GM19395 (cell line): ENCODE results near the gene TCF3.
"Not testable (repeated sequence)": the region's sequence is repeated elsewhere in the genome, so short reads cannot be mapped to it uniquely, and the experiment has no call there.

ENCODE experiments used
- ATAC-seq: cut with Tn5 transposase; IDR thresholded peaks from one replicate; pipeline ENCODE4 v1.9.1; 2021; ENCODE audit warnings: mild to moderate bottlenecking, moderate library complexity; ENCODE audit not compliant: unreplicated experiment

Gene TCF3

DNA sequence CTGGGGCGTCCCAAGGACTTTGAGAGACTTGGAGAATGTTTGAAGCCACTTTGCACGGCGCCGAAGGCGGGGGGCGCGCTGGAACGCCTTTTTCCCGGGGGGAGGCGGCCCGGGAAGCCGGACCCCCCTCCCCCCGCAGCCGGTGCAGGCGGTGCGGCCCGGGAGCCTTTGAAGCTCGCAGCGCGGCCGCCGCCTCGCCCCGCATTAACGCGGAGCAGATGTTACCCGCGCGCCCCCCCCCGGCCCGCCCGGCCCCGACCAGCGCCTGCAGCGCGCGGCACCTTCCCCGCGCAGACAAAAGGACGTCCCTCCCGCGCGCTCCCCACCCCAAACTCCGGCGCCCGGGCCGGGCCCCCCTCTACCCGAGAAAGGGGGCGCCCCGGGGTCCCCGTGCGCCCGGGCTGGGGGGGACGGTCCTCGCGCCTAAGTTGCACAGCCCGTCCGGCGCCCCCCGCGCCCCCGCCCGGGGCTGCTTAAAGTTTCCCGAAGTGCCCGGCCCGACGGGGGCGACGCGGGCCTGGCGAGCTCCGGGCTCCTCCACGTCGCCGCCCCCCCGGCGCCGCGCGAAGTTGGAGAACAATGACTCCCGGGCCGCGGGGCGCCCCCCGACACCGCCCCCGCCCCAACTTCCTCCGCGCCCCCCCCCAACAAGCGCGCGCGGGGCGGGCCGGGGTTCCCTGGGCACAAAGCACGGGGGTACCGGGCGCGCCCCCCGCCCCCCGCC, 685 bp downstream of the TCF3 start:
- no peak for ATAC-seq

DNA sequence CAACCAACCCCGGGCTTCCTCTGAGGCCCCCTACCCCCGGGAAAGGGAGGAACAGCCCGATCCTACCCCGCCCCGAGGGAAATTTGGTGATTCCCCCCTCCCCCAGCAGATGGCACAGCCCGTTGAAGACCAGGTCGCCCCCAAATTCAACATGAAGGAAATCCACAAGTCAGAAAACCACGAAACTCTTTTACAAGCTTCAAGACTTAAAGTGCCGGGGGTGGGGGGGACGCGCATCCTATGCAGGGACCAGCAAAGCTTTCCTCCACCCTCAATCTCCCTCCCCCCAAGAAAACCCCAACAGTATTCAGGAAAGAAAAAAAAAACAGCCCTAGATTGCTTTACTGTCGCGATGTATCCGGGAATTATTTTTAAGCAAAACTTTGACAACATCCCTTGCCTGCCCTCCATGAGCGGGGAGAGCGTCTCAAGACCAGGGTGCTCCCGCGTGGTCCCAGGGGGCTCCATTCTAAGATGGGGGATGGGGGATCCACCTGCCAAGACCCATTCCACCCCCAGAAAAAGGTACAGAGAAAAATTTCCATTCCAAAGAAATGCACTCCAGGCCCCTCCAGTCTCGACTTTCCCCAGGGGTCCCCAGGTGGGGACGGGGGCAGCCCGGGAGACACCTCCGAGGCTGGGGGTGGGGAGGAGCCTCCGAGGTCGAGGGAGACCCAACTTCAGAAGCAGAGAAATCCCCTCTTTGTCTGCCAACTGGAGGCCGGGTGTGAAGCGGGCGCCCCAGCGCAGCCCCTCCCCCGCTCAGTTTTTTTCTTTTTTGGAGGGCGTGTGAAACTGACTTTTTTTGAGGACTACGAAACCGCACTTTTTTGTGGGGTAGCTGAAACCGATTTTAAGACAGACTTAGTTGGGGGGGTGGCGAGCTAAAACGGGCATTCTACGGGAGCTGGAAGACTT, 1.5 kb downstream of the TCF3 start:
- ATAC-seq: no peak

DNA sequence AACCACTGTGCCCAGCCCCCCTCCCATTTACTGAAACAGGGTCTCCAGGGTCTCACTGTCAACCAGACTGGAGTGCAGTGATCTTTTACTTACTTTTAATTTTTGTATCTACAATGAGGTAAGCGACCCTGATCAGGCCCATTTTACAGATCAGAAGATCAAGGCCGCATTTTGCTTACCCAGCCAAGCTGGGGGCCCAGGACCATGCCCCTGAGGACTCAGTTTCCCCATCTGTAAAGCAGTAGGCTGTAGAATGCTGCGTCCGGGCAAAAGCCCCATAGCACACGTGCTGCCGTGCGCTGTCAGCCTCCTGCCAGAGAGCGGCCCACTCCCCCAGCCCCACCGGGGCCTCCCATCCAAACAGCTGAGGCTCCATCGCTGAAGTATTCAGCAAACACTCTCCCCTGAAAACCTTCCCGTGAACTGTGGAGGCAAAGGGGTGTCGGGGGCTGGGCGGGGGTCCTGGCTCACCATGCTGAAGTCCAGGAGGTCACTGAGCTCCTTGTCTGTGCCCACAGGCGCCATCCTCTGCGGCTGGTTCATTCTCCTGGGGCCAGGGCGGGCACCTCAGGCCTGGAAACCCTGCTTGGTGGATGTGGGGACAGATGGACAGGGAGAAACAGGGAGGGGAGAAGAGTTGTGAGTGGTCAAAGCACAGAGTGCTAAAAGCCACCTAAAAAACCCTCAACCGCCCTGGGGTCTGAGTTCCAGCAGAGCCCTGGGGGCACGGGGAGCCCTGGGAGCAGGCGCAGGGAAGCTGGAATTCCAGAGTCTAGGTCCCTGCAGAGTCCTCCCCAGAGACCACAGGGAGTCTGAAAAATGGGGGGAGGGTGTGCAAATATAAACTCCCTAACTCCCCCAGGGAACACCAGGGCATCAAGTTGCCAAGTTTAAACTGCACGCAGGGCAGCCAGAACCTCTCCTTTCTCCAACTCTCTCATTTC, 2.4 kb downstream of the TCF3 start:
- ATAC-seq: no peak

DNA sequence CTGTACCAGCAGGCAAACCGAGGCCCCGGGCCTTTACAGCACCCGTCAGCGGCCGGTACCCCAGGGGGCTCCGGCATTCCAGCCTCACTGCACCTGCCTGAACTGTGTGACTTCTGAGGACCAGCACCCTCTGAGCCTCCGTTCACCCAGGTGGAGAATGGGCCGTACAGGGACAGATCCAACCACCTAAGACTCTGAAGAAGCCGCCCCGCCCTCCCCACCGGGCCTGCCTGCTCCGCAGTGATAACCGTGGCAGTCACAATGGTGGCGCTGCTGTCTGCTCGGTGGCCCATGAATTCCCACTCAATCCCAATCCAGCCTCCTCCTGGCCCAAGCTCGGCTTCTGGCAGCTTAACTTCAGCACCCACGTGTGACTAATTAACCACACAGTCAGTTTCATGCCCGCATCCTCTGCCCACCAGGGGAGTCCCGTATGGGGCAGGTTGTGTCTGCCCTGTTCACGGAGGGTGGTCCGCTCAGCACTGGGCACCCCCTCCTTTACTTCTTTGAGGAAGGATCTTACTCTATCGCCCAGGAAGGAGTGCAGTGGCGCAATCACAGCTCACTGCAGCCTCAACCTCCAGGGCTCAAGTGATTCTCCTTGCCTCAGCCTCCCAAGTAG, 3.4 kb downstream of the TCF3 start:
- ATAC-seq: no peak

DNA sequence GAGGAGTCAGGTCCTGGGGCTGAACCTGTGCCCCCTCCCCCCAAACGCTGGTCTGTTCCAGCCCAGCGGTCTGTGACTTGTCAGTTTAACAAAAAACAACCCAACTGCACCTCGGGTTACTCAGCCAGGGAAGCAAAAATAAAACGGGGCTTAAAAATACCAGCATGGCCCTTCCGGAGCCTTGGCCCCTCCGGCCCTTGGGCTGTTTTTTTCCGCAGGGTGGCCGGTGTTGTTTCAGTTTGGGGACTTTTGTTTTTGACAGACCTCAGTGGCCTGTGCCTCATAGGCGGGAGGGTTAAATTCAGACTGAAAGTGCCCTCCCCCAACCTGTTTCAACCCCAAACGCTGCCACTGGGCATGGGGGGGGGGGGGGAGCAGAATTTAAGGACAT, 4.0 kb downstream of the TCF3 start:
- ATAC-seq: no peak

DNA sequence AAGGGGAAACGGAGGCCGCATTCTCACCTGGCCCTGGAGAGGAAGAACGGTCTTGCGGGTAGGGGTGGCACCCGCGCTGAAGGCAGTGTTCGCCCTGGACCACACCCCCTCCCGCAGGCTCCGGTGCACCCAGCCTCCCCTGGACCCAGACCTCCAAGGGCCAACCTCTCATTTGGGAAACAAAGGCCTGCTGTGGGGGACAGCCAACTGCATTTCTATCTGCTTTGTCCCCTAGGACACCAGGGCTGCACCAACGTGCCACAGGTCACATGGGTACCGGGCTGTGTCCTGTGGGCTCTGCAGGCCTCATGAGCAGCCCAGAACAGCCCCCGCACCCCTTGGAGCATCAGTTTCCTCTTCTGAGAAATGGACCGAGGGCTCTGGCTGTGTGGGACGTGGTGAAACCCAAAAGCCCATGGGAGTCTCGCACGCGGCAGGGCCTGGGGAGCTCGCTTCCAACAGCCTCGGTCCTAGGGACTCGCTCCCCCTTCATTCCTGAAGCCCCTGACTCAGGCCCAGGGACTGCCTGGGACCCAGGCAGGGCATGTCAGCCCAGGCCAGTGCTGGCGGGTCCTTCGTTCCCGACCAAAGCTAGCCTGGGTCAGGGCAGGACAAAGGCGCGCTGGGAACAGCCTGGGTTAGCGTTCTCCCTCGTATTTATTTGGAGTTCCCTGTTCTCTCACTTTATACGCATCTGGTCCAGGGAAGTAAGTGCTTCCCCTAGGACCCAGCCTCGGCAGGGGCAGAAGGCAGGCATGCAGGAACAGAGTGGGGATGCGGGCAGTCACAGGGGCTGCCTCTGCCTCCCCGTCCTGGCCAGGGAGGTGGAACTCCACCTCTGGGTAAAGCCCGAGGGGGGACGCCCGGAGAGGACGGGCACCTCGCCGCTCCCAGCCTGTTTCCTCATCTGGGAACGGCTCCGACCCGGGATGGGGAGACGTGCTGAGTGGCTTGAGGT, 4.6 kb downstream of the TCF3 start:
- no peak for ATAC-seq

DNA sequence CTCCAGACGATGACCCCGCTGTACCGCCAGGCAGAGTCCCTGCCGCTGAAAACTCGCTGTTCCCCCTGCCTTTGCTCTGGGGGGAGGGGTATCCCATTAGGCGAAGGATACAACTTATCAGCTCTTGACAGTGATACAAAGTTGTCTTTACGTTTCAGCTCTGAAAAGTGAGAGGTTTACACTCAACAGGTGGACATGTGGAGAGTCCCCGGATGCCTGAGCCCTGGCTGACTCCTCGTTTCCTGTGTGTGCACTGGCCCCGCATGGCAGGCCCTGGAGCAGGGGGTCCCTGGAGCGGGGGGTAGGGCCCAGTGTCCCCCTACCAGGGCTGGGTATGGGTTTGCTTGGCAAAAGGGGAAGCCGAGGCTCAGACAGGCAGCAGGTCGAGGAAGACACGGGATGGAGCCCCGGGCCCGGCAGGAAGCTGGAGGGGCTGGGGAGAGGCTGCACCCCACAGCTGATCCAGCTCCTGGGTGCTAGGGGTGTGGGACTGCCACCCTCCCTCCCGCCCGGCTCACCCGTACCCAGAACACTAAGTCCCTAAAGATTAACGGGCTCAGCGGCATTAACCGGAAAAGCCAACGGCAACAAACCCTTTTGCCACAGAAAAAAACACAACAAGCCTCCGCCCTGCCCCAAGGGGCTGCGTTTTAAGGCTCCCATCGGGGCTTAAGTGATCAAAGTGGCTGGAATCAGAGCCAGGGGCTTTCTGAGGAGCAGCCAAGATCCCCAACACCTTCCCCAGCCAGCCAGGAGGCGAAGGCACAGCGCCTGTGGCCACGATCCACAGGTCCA, 5.6 kb downstream of the TCF3 start:
- no peak for ATAC-seq

DNA sequence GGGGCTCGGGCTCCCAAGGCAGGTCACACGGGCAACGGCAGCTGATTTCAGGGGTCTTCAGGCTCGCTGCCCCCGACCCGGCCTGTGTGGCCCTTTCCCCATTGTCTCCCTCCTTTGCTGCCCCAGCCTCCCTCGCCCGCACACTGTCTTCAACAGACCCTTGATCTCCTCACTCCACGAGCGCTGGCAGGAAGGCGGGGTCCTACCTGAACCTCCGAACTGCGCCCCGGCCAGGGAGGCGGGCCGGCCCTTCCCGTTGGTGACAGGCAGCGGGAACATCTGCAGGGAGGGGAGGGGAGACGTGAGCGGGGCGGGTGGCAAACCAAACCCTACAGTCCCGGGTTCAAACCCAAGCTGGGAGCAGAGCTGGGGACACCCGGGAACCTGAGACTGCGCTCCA, 6.3 kb downstream of the TCF3 start:
- no peak for ATAC-seq

DNA sequence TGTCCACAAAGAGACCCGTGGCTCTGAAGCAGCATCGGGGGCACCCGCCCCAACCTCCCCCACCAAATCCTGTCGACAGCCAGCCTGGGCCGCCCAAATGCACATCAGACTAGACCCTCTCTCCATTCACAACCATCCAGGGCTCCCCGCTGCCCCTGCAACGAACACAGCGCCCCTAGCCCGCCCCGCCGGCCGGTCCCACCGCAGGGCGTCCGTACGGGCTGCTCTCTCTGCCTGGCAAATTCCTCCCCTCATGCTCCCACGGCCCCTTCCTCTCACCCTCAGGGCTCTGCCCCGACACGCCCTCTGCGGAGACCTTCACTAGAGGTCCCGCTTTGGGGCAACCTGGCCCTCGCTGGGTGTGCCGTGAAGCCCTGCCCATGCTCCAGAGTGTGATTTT, 7.1 kb downstream of the TCF3 start:
- ATAC-seq: no peak

DNA sequence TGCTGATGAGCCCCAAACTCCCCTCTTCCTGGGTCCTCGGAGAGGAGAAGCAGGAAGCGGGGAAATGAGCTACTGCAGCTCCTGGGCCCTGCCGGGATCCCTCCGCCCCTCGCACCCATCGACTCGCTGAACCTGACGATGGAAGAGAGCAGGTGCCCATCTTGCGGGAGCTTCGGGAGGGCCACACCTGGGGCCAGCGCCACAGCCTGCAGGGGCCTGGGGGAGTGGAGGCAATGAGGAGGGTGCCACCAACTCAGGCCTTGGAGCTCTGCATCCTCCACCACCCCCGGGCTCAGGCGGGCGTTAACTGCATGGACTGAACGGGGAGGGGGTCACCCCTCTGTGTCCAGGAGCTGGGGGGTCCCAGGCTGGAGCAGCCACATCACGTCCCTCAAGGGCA, 8.3 kb downstream of the TCF3 start:
- ATAC-seq: no peak

DNA sequence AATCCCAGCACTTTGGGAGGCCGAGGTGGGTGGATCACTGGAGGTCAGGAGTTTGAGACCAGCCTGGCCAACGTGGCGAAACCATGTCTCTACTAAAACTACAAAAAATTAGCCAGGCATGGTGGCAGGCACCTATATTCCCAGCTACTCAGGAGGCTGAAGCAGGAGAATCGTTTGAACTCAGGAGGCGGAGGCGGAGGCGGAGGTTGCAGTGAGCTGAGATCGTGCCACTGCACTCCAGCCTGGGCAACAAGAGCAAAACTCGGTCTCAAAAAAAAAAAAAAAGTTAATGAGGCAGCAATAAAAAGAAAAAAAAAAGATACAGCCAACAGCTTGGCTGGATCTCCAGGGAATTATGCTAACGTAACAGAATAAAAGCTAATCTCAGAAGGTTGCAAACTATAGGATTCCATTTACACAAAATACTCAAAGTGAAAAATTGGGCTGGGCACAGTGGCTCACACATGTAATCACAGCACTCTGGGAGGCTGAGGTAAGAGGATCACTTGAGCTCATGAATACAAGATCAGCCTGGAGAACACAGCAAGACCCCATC, 11.4 kb downstream of the TCF3 start:
- not testable (repeated sequence) for ATAC-seq

DNA sequence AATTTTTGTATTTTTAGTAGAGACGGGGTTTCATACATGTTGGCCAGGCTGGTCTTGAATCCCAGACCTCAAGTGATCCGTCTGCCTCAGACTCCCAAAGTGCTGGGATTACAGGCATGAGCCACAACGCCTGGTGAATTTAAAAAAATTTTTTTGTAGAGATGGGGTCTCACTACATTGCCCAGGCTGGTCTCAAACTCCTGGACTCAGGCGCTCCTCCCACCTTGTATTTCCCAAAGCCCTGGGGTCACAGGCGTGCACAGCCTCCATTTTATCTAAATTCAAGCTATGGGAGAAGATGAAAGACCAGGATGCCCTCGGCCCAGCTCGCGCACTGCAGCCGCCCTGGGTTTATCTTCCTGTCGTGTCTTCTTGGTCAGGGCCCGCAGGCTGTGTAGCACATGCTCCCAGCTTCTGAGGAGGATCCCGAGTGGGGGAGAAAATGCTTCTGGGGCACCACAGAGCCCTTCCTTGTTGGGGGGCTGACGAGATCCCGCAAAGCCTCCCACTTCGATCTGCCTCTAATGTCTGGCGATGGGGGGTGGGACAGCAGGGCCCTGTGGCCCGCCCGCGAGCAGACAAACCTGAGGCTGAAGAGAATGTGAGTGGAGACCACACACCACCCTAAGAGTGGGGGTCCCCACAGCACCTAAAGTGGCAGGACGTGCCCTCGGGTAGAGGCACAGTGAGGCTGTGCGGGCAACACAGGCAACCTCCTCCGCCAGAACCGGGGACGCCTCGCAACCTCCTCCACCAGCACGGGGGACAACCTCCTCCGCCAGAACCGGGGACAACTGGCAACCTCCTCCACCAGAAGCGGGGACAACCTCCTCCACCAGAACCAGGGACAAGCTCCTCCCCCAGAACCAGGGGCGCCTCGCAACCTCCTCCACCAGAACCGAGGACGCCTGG, 15.8 kb downstream of the TCF3 start:
- ATAC-seq: no peak

DNA sequence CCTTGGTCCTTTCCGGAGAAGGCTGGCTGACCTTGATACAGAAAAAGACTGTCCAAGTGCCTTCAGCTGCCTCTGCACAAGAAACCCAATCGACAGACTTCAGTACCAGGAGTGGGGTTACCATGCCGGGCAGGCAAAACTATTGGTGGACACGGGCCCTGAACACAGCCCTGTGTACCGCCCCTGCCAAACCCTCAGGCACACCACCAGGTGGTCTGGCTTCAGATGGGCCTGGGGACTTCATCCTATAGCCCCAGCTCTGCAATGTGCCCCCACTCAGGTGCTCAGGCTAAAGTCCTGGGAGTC, 17.5 kb downstream of the TCF3 start:
- no peak for ATAC-seq

DNA sequence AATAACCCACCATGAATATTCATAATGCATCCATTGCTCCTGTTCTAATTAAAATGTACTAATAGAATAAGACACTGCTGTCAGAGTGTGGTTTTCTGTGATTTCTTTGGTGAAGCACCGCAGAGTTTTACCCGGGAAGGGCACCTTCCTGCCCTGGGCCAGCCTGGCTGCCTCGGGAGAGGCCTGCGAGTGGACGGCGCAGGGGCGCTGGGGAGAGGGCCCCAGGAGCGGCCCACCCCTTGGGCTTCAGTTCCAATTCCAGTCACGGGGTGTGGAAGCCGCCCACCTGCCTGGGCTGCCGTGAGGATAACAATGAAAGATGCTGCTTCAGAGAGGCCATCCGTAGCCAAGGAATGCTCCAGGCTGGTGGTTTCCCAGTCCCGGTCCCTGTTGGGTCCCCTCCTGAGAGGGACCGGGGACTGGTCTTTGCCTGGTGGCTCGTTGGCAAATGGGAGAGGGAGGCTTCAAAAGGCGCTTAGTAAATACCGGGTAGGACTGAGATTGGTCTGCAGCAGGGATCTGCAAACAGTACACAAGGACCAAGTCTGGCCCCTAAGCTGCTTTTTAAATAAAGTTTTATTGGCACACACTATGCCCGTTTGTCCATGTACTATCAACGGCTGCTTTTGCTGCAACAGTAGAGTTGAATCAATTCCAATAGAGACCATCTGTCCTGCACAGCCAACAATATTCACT, 18.0 kb downstream of the TCF3 start:
- no peak for ATAC-seq

DNA sequence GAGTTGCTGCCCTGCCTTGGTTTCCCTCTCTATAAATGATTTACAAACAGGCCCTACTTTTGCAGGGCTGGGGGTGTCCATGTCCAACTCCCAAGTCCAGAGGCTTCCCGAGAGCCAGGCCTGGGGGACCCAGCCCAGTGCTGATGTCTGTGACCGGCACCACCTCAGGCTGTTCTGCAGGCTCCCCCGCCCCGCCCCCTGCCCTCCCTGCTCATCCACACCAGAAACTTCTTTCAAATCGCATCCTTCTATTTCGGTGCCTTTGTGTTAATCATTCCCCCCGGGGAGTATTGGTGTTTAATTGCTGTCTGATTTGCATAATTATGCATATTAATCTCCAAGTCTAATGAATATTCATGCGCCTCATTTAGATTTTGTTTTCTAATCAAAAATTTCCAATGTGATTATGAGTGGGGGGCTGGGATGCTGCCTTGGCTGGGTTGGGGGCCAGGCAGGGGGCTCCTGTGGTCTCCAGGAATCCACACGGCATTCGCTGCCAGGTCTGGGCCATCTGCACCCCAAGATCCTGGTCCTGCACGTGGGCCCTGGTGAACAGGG, 19.1 kb downstream of the TCF3 start:
- no peak for ATAC-seq

DNA sequence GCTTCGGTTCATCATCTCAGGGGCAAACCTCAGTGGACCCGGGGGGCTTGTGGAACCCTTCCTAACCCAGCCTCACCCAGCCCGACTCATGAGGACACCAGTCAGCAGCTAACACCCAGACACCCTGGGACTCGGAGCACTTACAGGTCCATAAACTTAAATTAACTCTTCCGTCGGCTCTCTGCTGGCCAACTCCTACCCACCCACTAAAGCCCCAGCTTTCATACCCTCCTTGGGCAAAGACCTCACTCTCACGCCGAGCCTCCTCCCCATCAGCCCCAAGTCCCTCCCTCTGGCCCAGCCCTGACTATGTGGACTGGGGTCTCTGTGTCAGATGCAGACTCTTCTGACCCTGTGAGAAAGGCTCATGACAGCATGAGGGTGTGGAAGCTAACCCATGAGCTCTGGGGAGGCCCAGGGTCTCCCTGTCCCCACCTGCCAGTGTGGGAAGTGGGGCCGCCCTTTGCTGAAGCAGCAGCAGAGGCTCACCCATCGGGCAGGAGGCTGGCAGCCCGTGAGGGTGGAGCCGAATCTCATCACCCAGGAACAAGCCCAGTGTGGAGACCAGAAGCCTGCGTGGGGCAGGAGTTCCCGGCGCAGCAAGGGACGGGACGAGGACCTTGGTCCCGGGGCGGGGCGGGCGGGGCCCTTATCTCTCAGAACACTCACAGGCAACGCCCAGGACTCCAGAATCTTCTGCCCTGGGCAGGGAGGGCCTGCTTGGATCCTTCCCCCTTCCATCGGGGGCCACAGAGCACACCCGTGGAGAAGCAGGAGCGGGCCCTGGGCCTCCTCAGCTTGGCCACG, 19.8 kb downstream of the TCF3 start:
- no peak for ATAC-seq
